Measurements from ENCODE around the gene LRRK1.

The LRRK1 gene

GRCh38 chr15:100940767-100941379, 21.7 kb downstream of the LRRK1 start:
- DNase-seq = no peak

GRCh38 chr15:100941536-100941935, 22.4 kb downstream of the LRRK1 start:
- no peak for DNase-seq

GRCh38 chr15:100942656-100943425, 23.7 kb downstream of the LRRK1 start:
- DNase-seq = no peak

- DNase-seq = no peak
Measured at GRCh38 chr15:100944244-100944895, 25.2 kb downstream of the LRRK1 start.

- DNase-seq = no peak
Measured at GRCh38 chr15:100944986-100945385, 25.8 kb downstream of the LRRK1 start.

GRCh38 chr15:100947760-100948429, 28.7 kb downstream of the LRRK1 start:
- DNase-seq = no peak

GRCh38 chr15:100948430-100948762, 29.2 kb downstream of the LRRK1 start:
- DNase-seq = no peak

GRCh38 chr15:100949691-100950090, 30.5 kb downstream of the LRRK1 start:
- no peak for DNase-seq

- no peak for DNase-seq
Measured at GRCh38 chr15:100951965-100952364, 32.8 kb downstream of the LRRK1 start.

- no peak for DNase-seq
Measured at GRCh38 chr15:100952566-100952965, 33.4 kb downstream of the LRRK1 start.

GRCh38 chr15:100958326-100959065, 39.3 kb downstream of the LRRK1 start:
- no peak for DNase-seq

- DNase-seq = no peak
Measured at GRCh38 chr15:100959066-100960050, 40.2 kb downstream of the LRRK1 start.

GRCh38 chr15:100966997-100967396, 47.8 kb downstream of the LRRK1 start:
- no peak for DNase-seq

- no peak for DNase-seq
Measured at GRCh38 chr15:100968050-100968966, 49.2 kb downstream of the LRRK1 start.

GRCh38 chr15:100972975-100973350, 53.8 kb downstream of the LRRK1 start:
- no peak for DNase-seq

GRCh38 chr15:100973351-100974111, 54.4 kb downstream of the LRRK1 start:
- DNase-seq = no peak

- no peak for DNase-seq
Measured at GRCh38 chr15:100975043-100975442, 55.9 kb downstream of the LRRK1 start.

GRCh38 chr15:100980410-100981046, 61.4 kb downstream of the LRRK1 start:
- no peak for DNase-seq

- DNase-seq = no peak
Measured at GRCh38 chr15:100981086-100981485, 61.9 kb downstream of the LRRK1 start.
